Measurements from ENCODE around the gene NEXMIF.
"Not testable (repeated sequence)": the region's sequence is repeated elsewhere in the genome, so short reads cannot be mapped to it uniquely, and the experiment has no call there.

Gene NEXMIF

GRCh38 chrX:74853255-74853654, 72.0 kb downstream of the NEXMIF start:
- H3K4me1 ChIP-seq (ENCODE audit: control insufficient read depth, insufficient read depth, low read length): no peaks in the 10 kb centered on the region
- ChIA-PET CTCF (no interaction called here), POLR2A (no interaction called here)
- peaks cover 3% of the 10 kb centered on the region for H3K9me3 ChIP-seq (ENCODE audit: control insufficient read depth, insufficient read depth, low read depth, low read length)
- no peak overlapping the region for H3K4me3 ChIP-seq (ENCODE audit: low read depth, low read length)
- H3K27ac ChIP-seq (ENCODE audit: extremely low read depth, low read depth, low read length): no peak overlapping the region
- no peaks in the 10 kb centered on the region for H3K36me3 ChIP-seq (ENCODE audit: control insufficient read depth in 2 of 2, insufficient read depth in 1 of 2, low read length in 2 of 2)
- TF ChIP-seq ZNF19 (tag by site-specific recombination; IDR thresholded peaks at IDR 0.05; ENCODE audit: low read depth) (no peak), ZNF23 (tag by site-specific recombination; IDR thresholded peaks at IDR 0.05; ENCODE audit: borderline replicate concordance) (no peak), ZNF174 (tag by site-specific recombination; IDR thresholded peaks at IDR 0.05) (no peak), ZNF596 (tag by site-specific recombination; IDR thresholded peaks at IDR 0.05) (no peak), GLI4 (tag by site-specific recombination; IDR thresholded peaks at IDR 0.05) (no peak)

GRCh38 chrX:74835566-74835965, 89.7 kb downstream of the NEXMIF start:
- no peak for TF ChIP-seq SP2 (tag by site-specific recombination; IDR thresholded peaks at IDR 0.05)
- no peak for TF ChIP-seq RBAK (tag by site-specific recombination; IDR thresholded peaks at IDR 0.05)
- TF ChIP-seq ZNF112 (tag by site-specific recombination; IDR thresholded peaks at IDR 0.05): no peak
- TF ChIP-seq ZXDB (tag by site-specific recombination; IDR thresholded peaks at IDR 0.05): no peak
- TF ChIP-seq HOXA7 (CRISPR knock-in tag; IDR thresholded peaks at IDR 0.05; ENCODE audit: borderline replicate concordance): no peak
- no peak for TF ChIP-seq ZNF658 (tag by site-specific recombination; IDR thresholded peaks at IDR 0.05)
- TF ChIP-seq ZNF670 (tag by site-specific recombination; IDR thresholded peaks at IDR 0.05; ENCODE audit: low read depth): no peak
- no peak for TF ChIP-seq TRIM28 (IDR thresholded peaks at IDR 0.05; ENCODE audit: borderline replicate concordance, low read length)
- no peak for TF ChIP-seq ZFP37 (tag by site-specific recombination; IDR thresholded peaks at IDR 0.05)
- no peak for TF ChIP-seq ZNF561 (tag by site-specific recombination; IDR thresholded peaks at IDR 0.05; ENCODE audit: borderline replicate concordance)
- TF ChIP-seq PBX3 (CRISPR knock-in tag; IDR thresholded peaks at IDR 0.05): no peak
- no peak for TF ChIP-seq ZNF394 (tag by site-specific recombination; IDR thresholded peaks at IDR 0.05; ENCODE audit: borderline replicate concordance)
- TF ChIP-seq ZFP41 (tag by site-specific recombination; IDR thresholded peaks at IDR 0.05; ENCODE audit: borderline replicate concordance): no peak
- POLR2A ChIA-PET: no interaction called here
- Histone ChIP-seq H3K36me3 (ENCODE audit: control insufficient read depth in 2 of 2, insufficient read depth in 1 of 2, low read length in 2 of 2) (no peaks in the 10 kb centered on the region), H3K27ac (ENCODE audit: extremely low read depth, low read depth, low read length) (no peak overlapping the region), H3K4me1 (ENCODE audit: control insufficient read depth, insufficient read depth, low read length) (no peaks in the 10 kb centered on the region), H3K4me3 (ENCODE audit: low read depth, low read length) (no peak overlapping the region), H3K9me3 (ENCODE audit: control insufficient read depth, insufficient read depth, low read depth, low read length) (no peaks in the 10 kb centered on the region)
- CTCF ChIA-PET: interaction anchor here (0.6 to 1.0 kb wide), 2 partner anchors 78 to 331 kb away, joined by 3 read pairs; no protein-coding TSS in a partner anchor

GRCh38 chrX:74819797-74820196, 105.5 kb downstream of the NEXMIF start:
- POLR2A ChIA-PET, CTCF ChIA-PET: not testable (repeated sequence)

More at GRCh38 chrX:74819797-74820196, 105.5 kb downstream of the NEXMIF start:
- TF ChIP-seq ZNF280D (tag by site-specific recombination; IDR thresholded peaks at IDR 0.05) (0 out of 2 replicates have a peak, but pooled peaks have one; percentile 51), ZNF146 (tag by site-specific recombination; IDR thresholded peaks at IDR 0.05) (peak; percentile 90)
- not testable (repeated sequence) for H3K4me1 ChIP-seq (ENCODE audit: control insufficient read depth, insufficient read depth, low read length); H3K9me3 ChIP-seq (ENCODE audit: control insufficient read depth, insufficient read depth, low read depth, low read length); H3K36me3 ChIP-seq (ENCODE audit: control insufficient read depth in 2 of 2, insufficient read depth in 1 of 2, low read length in 2 of 2); H3K4me3 ChIP-seq (ENCODE audit: low read depth, low read length); H3K27ac ChIP-seq (ENCODE audit: extremely low read depth, low read depth, low read length)
